A549 (cell line): ENCODE data around the gene MYH11.

Experiments used
- EP300 ChIP-seq, 2 experiments: fragments of >200 bp; sonication (Bioruptor Twin); formaldehyde crosslinking; IDR thresholded peaks; 2 replicates in 1 of 2; 3 replicates in 1 of 2; pipeline ENCODE4 v1.6.1; 2016 to 2017
- HOXB13 ChIP-seq: fragments of 250-450 bp; sonication (Bioruptor Pico); IDR thresholded peaks from 2 replicates; pipeline ENCODE4 v1.5.0; 2020; ENCODE audit warnings: low read depth, mild to moderate bottlenecking, moderate library complexity
- NPAS2 ChIP-seq: fragments of 250-450 bp; sonication (Bioruptor Pico); IDR thresholded peaks from 2 replicates; pipeline ENCODE4 v1.8.0; 2022; ENCODE audit warnings: mild to moderate bottlenecking, moderate library complexity, borderline replicate concordance
- POLR2A ChIP-seq: IDR thresholded peaks from 2 replicates; pipeline ENCODE4 v1.6.1; 2012; ENCODE audit warnings: mild to moderate bottlenecking, low read length
- POLR2AphosphoS2 ChIP-seq: conservative IDR thresholded peaks from 2 replicates; pipeline ENCODE4 v1.6.1; 2012; ENCODE audit warnings: low read length, improper control_type of control experiment, inconsistent platforms
- RCOR1 ChIP-seq: fragments of 150-350 bp; IDR thresholded peaks from 2 replicates; pipeline ENCODE4 v1.6.1; 2014; ENCODE audit warnings: antibody characterized with exemption, low read length, low read depth
- SMC3 ChIP-seq: fragments of >200 bp; sonication (Bioruptor Twin); formaldehyde crosslinking; IDR thresholded peaks from 3 replicates; pipeline ENCODE4 v1.6.1; 2018; ENCODE audit warnings: inconsistent platforms
- ZSCAN20 ChIP-seq: fragments of 250-450 bp; sonication (Bioruptor Pico); IDR thresholded peaks from 2 replicates; pipeline ENCODE4 v1.8.0; 2022; ENCODE audit warnings: mild to moderate bottlenecking, moderate library complexity
- TF ChIP-seq, protein P1 (sequence below): fragments of 200-600 bp; sonication (generic); IDR thresholded peaks from 2 replicates; pipeline ENCODE4 v1.6.1; 2016; ENCODE audit warnings: antibody characterized with exemption, mild to moderate bottlenecking, moderate library complexity
- TF ChIP-seq, protein P2 (sequence below): fragments of >200 bp; sonication (Bioruptor Twin); formaldehyde crosslinking; IDR thresholded peaks from 3 replicates; pipeline ENCODE4 v1.5.1; 2016
- TF ChIP-seq, protein P3 (sequence below): fragments of 150-350 bp; IDR thresholded peaks from 2 replicates; pipeline ENCODE4 v1.6.1; 2014; ENCODE audit warnings: low read depth, mild to moderate bottlenecking, low read length
- TF ChIP-seq, protein P4 (sequence below): IDR thresholded peaks from 2 replicates; pipeline ENCODE4 v1.6.1; 2012
- TF ChIP-seq, protein P5 (sequence below): fragments of 250-450 bp; sonication (Bioruptor Pico); IDR thresholded peaks from 2 replicates; pipeline ENCODE4 v1.5.0; 2021; ENCODE audit warnings: mild to moderate bottlenecking, moderate library complexity, borderline replicate concordance

DNA sequence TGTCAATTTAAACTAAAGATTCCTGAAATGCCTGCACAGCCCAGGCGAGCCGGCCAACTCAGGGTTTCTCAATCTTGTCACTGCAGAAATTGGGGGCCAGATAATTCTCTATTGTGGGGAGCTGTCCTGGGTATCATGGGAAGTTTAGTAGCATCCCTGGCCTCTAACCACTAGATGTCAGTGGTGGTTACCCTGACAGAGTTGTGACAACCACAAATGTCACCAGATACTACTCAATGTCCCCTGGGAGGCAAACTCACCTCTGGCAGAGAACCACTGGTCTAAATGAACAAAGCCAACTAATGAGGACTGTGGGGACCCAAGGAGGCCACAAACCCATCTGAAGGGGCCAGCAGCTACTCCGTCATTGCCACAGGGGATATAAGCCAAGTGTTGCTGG, 90.9 kb downstream of the MYH11 start:
- TF ChIP-seq EP300 (IDR thresholded peaks at IDR 0.05) (no peak), ZSCAN20 (CRISPR knock-in tag) (no peak), NPAS2 (CRISPR knock-in tag) (no peak), POLR2A (no peak), SMC3 (peak; percentile 73), RCOR1 (no peak), POLR2AphosphoS2 (no peak), HOXB13 (CRISPR knock-in tag) (no peak)
- TF ChIP-seq, protein P1, sequence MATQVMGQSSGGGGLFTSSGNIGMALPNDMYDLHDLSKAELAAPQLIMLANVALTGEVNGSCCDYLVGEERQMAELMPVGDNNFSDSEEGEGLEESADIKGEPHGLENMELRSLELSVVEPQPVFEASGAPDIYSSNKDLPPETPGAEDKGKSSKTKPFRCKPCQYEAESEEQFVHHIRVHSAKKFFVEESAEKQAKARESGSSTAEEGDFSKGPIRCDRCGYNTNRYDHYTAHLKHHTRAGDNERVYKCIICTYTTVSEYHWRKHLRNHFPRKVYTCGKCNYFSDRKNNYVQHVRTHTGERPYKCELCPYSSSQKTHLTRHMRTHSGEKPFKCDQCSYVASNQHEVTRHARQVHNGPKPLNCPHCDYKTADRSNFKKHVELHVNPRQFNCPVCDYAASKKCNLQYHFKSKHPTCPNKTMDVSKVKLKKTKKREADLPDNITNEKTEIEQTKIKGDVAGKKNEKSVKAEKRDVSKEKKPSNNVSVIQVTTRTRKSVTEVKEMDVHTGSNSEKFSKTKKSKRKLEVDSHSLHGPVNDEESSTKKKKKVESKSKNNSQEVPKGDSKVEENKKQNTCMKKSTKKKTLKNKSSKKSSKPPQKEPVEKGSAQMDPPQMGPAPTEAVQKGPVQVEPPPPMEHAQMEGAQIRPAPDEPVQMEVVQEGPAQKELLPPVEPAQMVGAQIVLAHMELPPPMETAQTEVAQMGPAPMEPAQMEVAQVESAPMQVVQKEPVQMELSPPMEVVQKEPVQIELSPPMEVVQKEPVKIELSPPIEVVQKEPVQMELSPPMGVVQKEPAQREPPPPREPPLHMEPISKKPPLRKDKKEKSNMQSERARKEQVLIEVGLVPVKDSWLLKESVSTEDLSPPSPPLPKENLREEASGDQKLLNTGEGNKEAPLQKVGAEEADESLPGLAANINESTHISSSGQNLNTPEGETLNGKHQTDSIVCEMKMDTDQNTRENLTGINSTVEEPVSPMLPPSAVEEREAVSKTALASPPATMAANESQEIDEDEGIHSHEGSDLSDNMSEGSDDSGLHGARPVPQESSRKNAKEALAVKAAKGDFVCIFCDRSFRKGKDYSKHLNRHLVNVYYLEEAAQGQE: peak; percentile 59
- TF ChIP-seq, protein P2, sequence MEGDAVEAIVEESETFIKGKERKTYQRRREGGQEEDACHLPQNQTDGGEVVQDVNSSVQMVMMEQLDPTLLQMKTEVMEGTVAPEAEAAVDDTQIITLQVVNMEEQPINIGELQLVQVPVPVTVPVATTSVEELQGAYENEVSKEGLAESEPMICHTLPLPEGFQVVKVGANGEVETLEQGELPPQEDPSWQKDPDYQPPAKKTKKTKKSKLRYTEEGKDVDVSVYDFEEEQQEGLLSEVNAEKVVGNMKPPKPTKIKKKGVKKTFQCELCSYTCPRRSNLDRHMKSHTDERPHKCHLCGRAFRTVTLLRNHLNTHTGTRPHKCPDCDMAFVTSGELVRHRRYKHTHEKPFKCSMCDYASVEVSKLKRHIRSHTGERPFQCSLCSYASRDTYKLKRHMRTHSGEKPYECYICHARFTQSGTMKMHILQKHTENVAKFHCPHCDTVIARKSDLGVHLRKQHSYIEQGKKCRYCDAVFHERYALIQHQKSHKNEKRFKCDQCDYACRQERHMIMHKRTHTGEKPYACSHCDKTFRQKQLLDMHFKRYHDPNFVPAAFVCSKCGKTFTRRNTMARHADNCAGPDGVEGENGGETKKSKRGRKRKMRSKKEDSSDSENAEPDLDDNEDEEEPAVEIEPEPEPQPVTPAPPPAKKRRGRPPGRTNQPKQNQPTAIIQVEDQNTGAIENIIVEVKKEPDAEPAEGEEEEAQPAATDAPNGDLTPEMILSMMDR: peak; percentile 78
- TF ChIP-seq, protein P3, sequence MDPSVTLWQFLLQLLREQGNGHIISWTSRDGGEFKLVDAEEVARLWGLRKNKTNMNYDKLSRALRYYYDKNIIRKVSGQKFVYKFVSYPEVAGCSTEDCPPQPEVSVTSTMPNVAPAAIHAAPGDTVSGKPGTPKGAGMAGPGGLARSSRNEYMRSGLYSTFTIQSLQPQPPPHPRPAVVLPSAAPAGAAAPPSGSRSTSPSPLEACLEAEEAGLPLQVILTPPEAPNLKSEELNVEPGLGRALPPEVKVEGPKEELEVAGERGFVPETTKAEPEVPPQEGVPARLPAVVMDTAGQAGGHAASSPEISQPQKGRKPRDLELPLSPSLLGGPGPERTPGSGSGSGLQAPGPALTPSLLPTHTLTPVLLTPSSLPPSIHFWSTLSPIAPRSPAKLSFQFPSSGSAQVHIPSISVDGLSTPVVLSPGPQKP: no peak
- TF ChIP-seq, protein P4, sequence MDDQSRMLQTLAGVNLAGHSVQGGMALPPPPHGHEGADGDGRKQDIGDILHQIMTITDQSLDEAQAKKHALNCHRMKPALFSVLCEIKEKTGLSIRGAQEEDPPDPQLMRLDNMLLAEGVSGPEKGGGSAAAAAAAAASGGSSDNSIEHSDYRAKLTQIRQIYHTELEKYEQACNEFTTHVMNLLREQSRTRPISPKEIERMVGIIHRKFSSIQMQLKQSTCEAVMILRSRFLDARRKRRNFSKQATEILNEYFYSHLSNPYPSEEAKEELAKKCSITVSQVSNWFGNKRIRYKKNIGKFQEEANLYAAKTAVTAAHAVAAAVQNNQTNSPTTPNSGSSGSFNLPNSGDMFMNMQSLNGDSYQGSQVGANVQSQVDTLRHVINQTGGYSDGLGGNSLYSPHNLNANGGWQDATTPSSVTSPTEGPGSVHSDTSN: no peak
- TF ChIP-seq, protein P5, sequence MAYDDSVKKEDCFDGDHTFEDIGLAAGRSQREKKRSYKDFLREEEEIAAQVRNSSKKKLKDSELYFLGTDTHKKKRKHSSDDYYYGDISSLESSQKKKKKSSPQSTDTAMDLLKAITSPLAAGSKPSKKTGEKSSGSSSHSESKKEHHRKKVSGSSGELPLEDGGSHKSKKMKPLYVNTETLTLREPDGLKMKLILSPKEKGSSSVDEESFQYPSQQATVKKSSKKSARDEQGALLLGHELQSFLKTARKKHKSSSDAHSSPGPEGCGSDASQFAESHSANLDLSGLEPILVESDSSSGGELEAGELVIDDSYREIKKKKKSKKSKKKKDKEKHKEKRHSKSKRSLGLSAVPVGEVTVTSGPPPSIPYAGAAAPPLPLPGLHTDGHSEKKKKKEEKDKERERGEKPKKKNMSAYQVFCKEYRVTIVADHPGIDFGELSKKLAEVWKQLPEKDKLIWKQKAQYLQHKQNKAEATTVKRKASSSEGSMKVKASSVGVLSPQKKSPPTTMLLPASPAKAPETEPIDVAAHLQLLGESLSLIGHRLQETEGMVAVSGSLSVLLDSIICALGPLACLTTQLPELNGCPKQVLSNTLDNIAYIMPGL (CRISPR knock-in tag): no peak
